AG10803 (cell line): ENCODE measurements around the gene LHFPL2.

ENCODE experiments used
- DNase-seq: peaks from one replicate; pipeline ENCODE4 v3.0.0; 2010; ENCODE audit warnings: low read depth
- H3K4me3 ChIP-seq: 2 replicates; pipeline ENCODE4 v1.5.1; 2011; ENCODE audit warnings: mild to moderate bottlenecking, low read length, control low read depth
- CTCF ChIP-seq: conservative IDR thresholded peaks from 2 replicates; pipeline ENCODE4 v1.5.1; 2011; ENCODE audit warnings: mild to moderate bottlenecking, low read length, control low read depth, inconsistent platforms

Gene LHFPL2

GRCh38 chr5:78523314-78524193 is 125.0 kb downstream of the LHFPL2 start:
- no peak overlapping the region for H3K4me3 ChIP-seq
- TF ChIP-seq CTCF: no peak
- no peak for DNase-seq

GRCh38 chr5:78522476-78523260 is 125.9 kb downstream of the LHFPL2 start:
- H3K4me3 ChIP-seq: no peak overlapping the region
- DNase-seq: no peak
- TF ChIP-seq CTCF: no peak

GRCh38 chr5:78521455-78521854 is 127.1 kb downstream of the LHFPL2 start:
- no peak for TF ChIP-seq CTCF
- no peak overlapping the region for H3K4me3 ChIP-seq
- no peak for DNase-seq

- H3K4me3 ChIP-seq: no peak overlapping the region
- no peak for DNase-seq
Observed at GRCh38 chr5:78519198-78519941, 129.2 kb downstream of the LHFPL2 start.

GRCh38 chr5:78518365-78519197 is 130.0 kb downstream of the LHFPL2 start:
- no peak overlapping the region for H3K4me3 ChIP-seq
- no peak for TF ChIP-seq CTCF
- DNase-seq: peak; percentile 80

More at GRCh38 chr5:78519198-78519941, 129.2 kb downstream of the LHFPL2 start:
- no peak for TF ChIP-seq CTCF

- H3K4me3 ChIP-seq: no peak overlapping the region
- TF ChIP-seq CTCF: no peak
- DNase-seq: no peak
Observed at GRCh38 chr5:78515670-78516069, 132.9 kb downstream of the LHFPL2 start.
